Chondrocyte (in vitro differentiated cells): Measurements from ENCODE around the gene LFNG. TPM values are rescaled to one million over a fixed set of nuclear protein-coding genes. Genes with fewer than 3 reads are reported as not detected.

Experiments
- DNase-seq: peaks from one replicate; pipeline ENCODE4 v3.0.0; 2021; ENCODE audit warnings: mixed read lengths, low spot score
- H3K27ac Mint-ChIP-seq: one replicate; pipeline ENCODE4 v1.8.0; 2021; ENCODE audit warnings: mild to moderate bottlenecking, moderate library complexity, mixed read lengths; ENCODE audit not compliant: unreplicated experiment
- H3K27me3 Mint-ChIP-seq: 2 replicates; pipeline ENCODE4 v1.8.0; 2021; ENCODE audit warnings: low read depth, mixed read lengths
- H3K36me3 Mint-ChIP-seq: 2 replicates; pipeline ENCODE4 v1.8.0; 2021; ENCODE audit warnings: low read depth, mixed read lengths
- H3K4me1 Mint-ChIP-seq: 2 replicates; pipeline ENCODE4 v1.8.0; 2021; ENCODE audit warnings: low read depth, mild to moderate bottlenecking, mixed read lengths
- H3K4me3 Mint-ChIP-seq: one replicate; pipeline ENCODE4 v1.8.0; 2021; ENCODE audit warnings: mild to moderate bottlenecking, moderate library complexity, mixed read lengths; ENCODE audit not compliant: unreplicated experiment
- H3K9me3 Mint-ChIP-seq: 2 replicates; pipeline ENCODE4 v1.8.0; 2021; ENCODE audit warnings: low read depth, mixed read lengths
- CTCF ChIP-seq: fragments of 200-600 bp; sonication (generic); IDR thresholded peaks from 2 replicates; pipeline ENCODE4 v1.5.0; 2021; ENCODE audit warnings: antibody characterized with exemption, mild to moderate bottlenecking, moderate library complexity
- total RNA-seq: library from RNA; stranded (reverse); gene quantifications from 3 replicates; pipeline ENCODE4 v1.2.1, GENCODE V29; 2021

Gene LFNG
- total RNA-seq, 1 donor from 2014 or later: 39.9 TPM

- Mint-ChIP-seq H3K4me3 (no peak overlapping the region), H3K27ac (no peak overlapping the region), H3K27me3 (no peaks in the 10 kb centered on the region), H3K4me1 (no peaks in the 10 kb centered on the region), H3K9me3 (no peaks in the 10 kb centered on the region), H3K36me3 (peaks cover 22% of the 10 kb centered on the region)
- peak; percentile 72 for DNase-seq
- no peak for TF ChIP-seq CTCF
Measured at GRCh38 chr7:2545746-2546425, 26.3 kb downstream of the LFNG start.

GRCh38 chr7:2546776-2547586 is 27.4 kb downstream of the LFNG start:
- no peak for DNase-seq
- Mint-ChIP-seq H3K27me3 (no peaks in the 10 kb centered on the region), H3K4me1 (no peaks in the 10 kb centered on the region), H3K4me3 (no peak overlapping the region), H3K27ac (no peak overlapping the region), H3K36me3 (peaks cover 22% of the 10 kb centered on the region), H3K9me3 (no peaks in the 10 kb centered on the region)
- no peak for TF ChIP-seq CTCF

- Mint-ChIP-seq H3K27me3 (no peaks in the 10 kb centered on the region), H3K9me3 (no peaks in the 10 kb centered on the region), H3K36me3 (peaks cover 12% of the 10 kb centered on the region), H3K4me1 (peaks cover 18% of the 10 kb centered on the region), H3K4me3 (no peak overlapping the region), H3K27ac (no peak overlapping the region)
- DNase-seq: peak; percentile 29
- no peak for TF ChIP-seq CTCF
Measured at GRCh38 chr7:2551418-2551817, 31.8 kb downstream of the LFNG start.

- Mint-ChIP-seq H3K27me3 (no peaks in the 10 kb centered on the region), H3K4me1 (peaks cover 22% of the 10 kb centered on the region), H3K27ac (no peak overlapping the region), H3K9me3 (no peaks in the 10 kb centered on the region), H3K36me3 (peaks cover 7% of the 10 kb centered on the region), H3K4me3 (no peak overlapping the region)
- TF ChIP-seq CTCF: no peak
- DNase-seq: peak; percentile 40
Measured at GRCh38 chr7:2553108-2553507, 33.5 kb downstream of the LFNG start.

- Mint-ChIP-seq H3K4me1 (peaks cover 26% of the 10 kb centered on the region), H3K27ac (no peak overlapping the region), H3K36me3 (peaks cover 6% of the 10 kb centered on the region), H3K27me3 (no peaks in the 10 kb centered on the region), H3K9me3 (no peaks in the 10 kb centered on the region), H3K4me3 (peak overlapping the region; percentile 78)
- TF ChIP-seq CTCF: no peak
- DNase-seq: peak; percentile 59
Measured at GRCh38 chr7:2553831-2554581, 34.4 kb downstream of the LFNG start.
